ENCODE results near the gene POLR2C. TPM values are rescaled to one million over a fixed set of nuclear protein-coding genes. Genes with fewer than 3 reads are reported as not detected.

POLR2C gene
- total and polyA plus RNA-seq, 2 of the 13 experiments (the other 11 are each of a cell fraction or from before 2014, with no cell fraction given): 104 to 216 TPM

GRCh38 chr16:57471852-57472664 is 9.6 kb downstream of the POLR2C start (continued):
- TF ChIP-seq ZHX2 (IDR thresholded peaks at IDR 0.05; ENCODE audit: low read depth): no peak
- no peak for TF ChIP-seq ZHX2 (CRISPR knock-in tag; IDR thresholded peaks at IDR 0.05; ENCODE audit: borderline replicate concordance)
- TF ChIP-seq MXD4 (CRISPR knock-in tag; IDR thresholded peaks at IDR 0.05): peak; percentile 83
- TF ChIP-seq POGK (CRISPR knock-in tag; conservative IDR thresholded peaks at IDR 0.05): peak; percentile 60; the same call in 1 of the 2 replicates
- no peak for TF ChIP-seq ZBTB33 (CRISPR knock-in tag; IDR thresholded peaks at IDR 0.05)
- TF ChIP-seq ZFP90 (CRISPR knock-in tag; IDR thresholded peaks at IDR 0.05; ENCODE audit: borderline replicate concordance): 0 out of 2 replicates have a peak, but pooled peaks have one; percentile 46
- peak; percentile 42; the same call in 1 of the 2 replicates for TF ChIP-seq ERF (CRISPR knock-in tag; IDR thresholded peaks at IDR 0.05)
- no peak for TF ChIP-seq ZNF724P (CRISPR knock-in tag; IDR thresholded peaks at IDR 0.05; ENCODE audit: borderline replicate concordance)
- 0 out of 2 replicates have a peak, but pooled peaks have one; percentile 48 for TF ChIP-seq HIVEP1 (CRISPR knock-in tag; IDR thresholded peaks at IDR 0.05)
- TF ChIP-seq ETS1 (CRISPR knock-in tag; IDR thresholded peaks at IDR 0.05): no peak
- TF ChIP-seq TRIM22 (IDR thresholded peaks at IDR 0.05): no peak
- TF ChIP-seq POLR2A (IDR thresholded peaks at IDR 0.05; ENCODE audit: insufficient read depth in 1 of 2, low read depth in 2 of 2, low read length in 2 of 2): peak in 1 of 2 experiments; percentile 58; a peak in 3 of 4 replicates
- peak; percentile 55; the same call in 1 of the 2 replicates for TF ChIP-seq ZFP36L1 (CRISPR knock-in tag; IDR thresholded peaks at IDR 0.05)
- peak; percentile 99 for TF ChIP-seq ARNTL (CRISPR knock-in tag; IDR thresholded peaks at IDR 0.05)
- TF ChIP-seq SUZ12 (IDR thresholded peaks at IDR 0.05; ENCODE audit: low read depth, low read length): no peak
